Keratinocyte (primary cell): Measurements from ENCODE around the gene GPRC5A. TPM values are rescaled to one million over a fixed set of nuclear protein-coding genes. Genes with fewer than 3 reads are reported as not detected.

Experiments
- DNase-seq: peaks from one replicate; pipeline ENCODE4 v3.0.0-alpha.2; 2011; ENCODE audit warnings: low read depth, missing footprints, low spot score
- FAIRE-seq: peaks from 2 replicates; lab custom pipeline; 2011; peaks lifted over from hg19 to GRCh38; lab: Jason Lieb, UNC
- H2AFZ ChIP-seq: 2 replicates; pipeline ENCODE4 v1.6.0; 2012; ENCODE audit warnings: low read length, control low read depth, inconsistent platforms; ENCODE audit not compliant: control insufficient read depth
- H3K27ac ChIP-seq: 2 replicates; pipeline ENCODE4 v1.5.1; 2011; ENCODE audit warnings: low read length; ENCODE audit not compliant: control insufficient read depth, insufficient read depth
- H3K27me3 ChIP-seq: 3 replicates; pipeline ENCODE4 v1.6.0; 2011; ENCODE audit warnings: low read length; ENCODE audit not compliant: control insufficient read depth, insufficient read depth; ENCODE audit errors: extremely low read depth
- H3K36me3 ChIP-seq, 2 experiments: 2 replicates in 1 of 2; 3 replicates in 1 of 2; pipeline ENCODE4 v1.5.1; 2011; ENCODE audit warnings: low read length in 2 of 2, mild to moderate bottlenecking in 1 of 2; ENCODE audit not compliant: control insufficient read depth in 2 of 2, insufficient read depth in 2 of 2; ENCODE audit errors: extremely low read depth in 1 of 2
- H3K4me1 ChIP-seq: 3 replicates; pipeline ENCODE4 v1.5.1; 2011; ENCODE audit warnings: low read length; ENCODE audit not compliant: control insufficient read depth, insufficient read depth; ENCODE audit errors: extremely low read depth
- H3K4me2 ChIP-seq: 3 replicates; pipeline ENCODE4 v1.6.0; 2011; ENCODE audit warnings: low read depth, low read length; ENCODE audit not compliant: control insufficient read depth, insufficient read depth; ENCODE audit errors: extremely low read depth
- H3K4me3 ChIP-seq, 3 experiments: fragments of 200-600 bp in 1 of 3; sonication (generic) in 1 of 3; 2 replicates in 2 of 3; 3 replicates in 1 of 3; pipeline ENCODE4 v1.5.1; 2011 to 2016; ENCODE audit warnings: low read length in 3 of 3, mild to moderate bottlenecking in 3 of 3, control low read depth in 2 of 3, inconsistent platforms in 1 of 3, low read depth in 1 of 3, mixed read lengths in 1 of 3, mixed run types in 1 of 3, moderate library complexity in 1 of 3; ENCODE audit not compliant: control insufficient read depth in 2 of 3, insufficient read depth in 2 of 3; ENCODE audit errors: extremely low read depth in 1 of 3
- H3K79me2 ChIP-seq: 2 replicates; pipeline ENCODE4 v1.6.0; 2012; ENCODE audit warnings: low read length; ENCODE audit not compliant: control insufficient read depth, insufficient read depth
- H3K9ac ChIP-seq: 3 replicates; pipeline ENCODE4 v1.6.0; 2011; ENCODE audit warnings: low read length; ENCODE audit not compliant: control insufficient read depth, insufficient read depth; ENCODE audit errors: extremely low read depth
- H3K9me1 ChIP-seq: 3 replicates; pipeline ENCODE4 v1.6.0; 2011; ENCODE audit warnings: low read length; ENCODE audit not compliant: control insufficient read depth, insufficient read depth; ENCODE audit errors: extremely low read depth
- H3K9me3 ChIP-seq: 2 replicates; pipeline ENCODE4 v1.5.1; 2012; ENCODE audit warnings: low read depth, low read length; ENCODE audit not compliant: control insufficient read depth
- H4K20me1 ChIP-seq: 3 replicates; pipeline ENCODE4 v1.6.0; 2011; ENCODE audit warnings: low read length; ENCODE audit not compliant: control insufficient read depth, insufficient read depth; ENCODE audit errors: extremely low read depth
- EZH2 ChIP-seq: IDR thresholded peaks from one replicate; pipeline ENCODE4 v1.6.1; 2012; ENCODE audit warnings: inconsistent platforms, mild to moderate bottlenecking, low read length, moderate library complexity
- dilution Hi-C: fragments of 300-500 bp; cut with MboI; formaldehyde crosslinking; loops from one replicate; pipeline ENCODE4 v1.7.0; 2020; ENCODE audit warnings: low sequenced_read_pairs; ENCODE audit not compliant: extremely low pct_ligation_motif_present
- polyA plus RNA-seq, 5 experiments: library from polyadenylated mRNA; depleted of rRNA in 3 of 5; stranded (reverse) in 3 of 5; stranded (forward) in 1 of 5; unstranded in 1 of 5; fragments of >200 nt; gene quantifications; 1 replicate in 1 of 5; 2 replicates in 3 of 5; 3 replicates in 1 of 5; pipeline versions ENCODE4 v1.2.1 to v1.2.3, GENCODE V29; 2011 to 2012; ENCODE audit warnings: missing spikeins in 2 of 5, low read depth in 1 of 5, low replicate concordance in 1 of 5
- TF ChIP-seq, protein P1 (sequence below), 3 experiments: IDR thresholded peaks in 1 of 3; conservative IDR thresholded peaks in 1 of 3; optimal IDR thresholded peaks in 1 of 3; 2 replicates in 2 of 3; 3 replicates in 1 of 3; pipeline versions ENCODE3 to v1.5.1; 2011; ENCODE audit warnings: low read length in 3 of 3, mild to moderate bottlenecking in 3 of 3, moderate library complexity in 2 of 3, control low read depth in 1 of 3, inconsistent platforms in 1 of 3; ENCODE audit not compliant: insufficient read depth in 2 of 3; ENCODE audit errors: extremely low read depth in 1 of 3

The GPRC5A gene
- polyA plus RNA-seq, 1 donor (not counting 4 experiments of a cell fraction or from before 2014, with no cell fraction given): 25.5 TPM

DNA sequence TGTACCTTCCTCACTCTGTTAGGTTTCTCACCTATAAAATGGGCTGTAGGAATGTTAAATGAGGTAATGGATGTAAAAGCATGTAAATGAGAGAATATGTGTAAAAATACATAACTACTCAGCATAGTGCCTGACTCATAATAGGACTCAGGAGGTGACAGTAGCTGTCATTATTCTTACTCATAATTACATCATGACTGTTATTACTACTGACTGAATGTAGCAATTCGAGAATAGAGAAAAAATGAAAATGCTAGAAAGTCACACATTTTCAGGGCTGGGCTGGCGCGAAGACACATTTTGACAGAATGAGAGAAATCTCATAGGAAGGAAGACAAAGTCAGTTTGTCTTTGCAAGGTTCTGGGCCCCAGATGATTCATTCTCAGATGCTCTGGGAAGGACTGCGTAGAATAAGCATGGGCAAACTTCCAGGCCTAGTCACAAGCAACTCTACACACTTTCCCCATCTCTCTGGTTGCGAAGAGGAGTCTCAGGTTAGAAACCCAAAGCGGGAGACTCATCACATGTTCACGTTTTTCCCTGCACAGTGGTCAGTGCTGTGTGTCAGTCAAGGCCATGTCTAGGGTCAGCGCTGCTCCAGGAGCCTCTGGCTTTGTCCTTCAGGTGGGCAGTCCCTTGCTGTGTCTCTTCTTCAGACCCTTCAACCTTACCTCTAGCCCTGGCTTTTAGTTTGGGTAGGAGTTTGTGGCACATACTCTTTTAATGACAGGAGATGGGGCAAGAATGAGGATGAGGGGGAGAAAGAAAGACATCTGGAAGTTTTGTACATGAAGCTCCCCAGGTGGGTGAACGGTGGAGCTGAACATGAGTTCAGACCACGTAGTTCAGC, 8.4 kb downstream of the GPRC5A start:
- peak overlapping the region; percentile 57 for H3K4me2 ChIP-seq
- TF ChIP-seq, protein P1, sequence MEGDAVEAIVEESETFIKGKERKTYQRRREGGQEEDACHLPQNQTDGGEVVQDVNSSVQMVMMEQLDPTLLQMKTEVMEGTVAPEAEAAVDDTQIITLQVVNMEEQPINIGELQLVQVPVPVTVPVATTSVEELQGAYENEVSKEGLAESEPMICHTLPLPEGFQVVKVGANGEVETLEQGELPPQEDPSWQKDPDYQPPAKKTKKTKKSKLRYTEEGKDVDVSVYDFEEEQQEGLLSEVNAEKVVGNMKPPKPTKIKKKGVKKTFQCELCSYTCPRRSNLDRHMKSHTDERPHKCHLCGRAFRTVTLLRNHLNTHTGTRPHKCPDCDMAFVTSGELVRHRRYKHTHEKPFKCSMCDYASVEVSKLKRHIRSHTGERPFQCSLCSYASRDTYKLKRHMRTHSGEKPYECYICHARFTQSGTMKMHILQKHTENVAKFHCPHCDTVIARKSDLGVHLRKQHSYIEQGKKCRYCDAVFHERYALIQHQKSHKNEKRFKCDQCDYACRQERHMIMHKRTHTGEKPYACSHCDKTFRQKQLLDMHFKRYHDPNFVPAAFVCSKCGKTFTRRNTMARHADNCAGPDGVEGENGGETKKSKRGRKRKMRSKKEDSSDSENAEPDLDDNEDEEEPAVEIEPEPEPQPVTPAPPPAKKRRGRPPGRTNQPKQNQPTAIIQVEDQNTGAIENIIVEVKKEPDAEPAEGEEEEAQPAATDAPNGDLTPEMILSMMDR (optimal IDR thresholded peaks at IDR 0.05 in 1 of 3, IDR thresholded peaks at IDR 0.05 in 1 of 3, conservative IDR thresholded peaks at IDR 0.05 in 1 of 3; ENCODE audit: extremely low read depth in 1 of 3, insufficient read depth in 2 of 3, low read length in 3 of 3): no peak
- no peak for TF ChIP-seq EZH2
- no peak overlapping the region for H3K4me3 ChIP-seq
- H3K27ac ChIP-seq: peak overlapping the region; percentile 99
- H3K27me3 ChIP-seq: no peaks in the 10 kb centered on the region
- FAIRE-seq: peak; percentile 80
- dilution Hi-C loops: no loop called here
- no peak overlapping the region for H2AFZ ChIP-seq
- H3K79me2 ChIP-seq: peaks cover 32% of the 10 kb centered on the region
- no peaks in the 10 kb centered on the region for H4K20me1 ChIP-seq
- peaks cover 0 to 9% of the 10 kb centered on the region in 2 experiments for H3K36me3 ChIP-seq
- peak; percentile 63 for DNase-seq
- H3K4me1 ChIP-seq: peaks cover 76% of the 10 kb centered on the region
- no peaks in the 10 kb centered on the region for H3K9me3 ChIP-seq
- H3K9me1 ChIP-seq: peaks cover 5% of the 10 kb centered on the region
- peak overlapping the region; percentile 66 for H3K9ac ChIP-seq

GRCh38 chr12:12900786-12901157, 9.4 kb downstream of the GPRC5A start:
- DNase-seq (no peak), FAIRE-seq (no peak)
- Histone ChIP-seq H3K79me2 (peaks cover 37% of the 10 kb centered on the region), H3K4me2 (peak overlapping the region; percentile 97), H3K27me3 (no peaks in the 10 kb centered on the region), H3K36me3 (peaks cover 0 to 16% of the 10 kb centered on the region in 2 experiments), H3K27ac (peak overlapping the region; percentile 99), H3K4me3 (no peak overlapping the region), H3K9me3 (no peaks in the 10 kb centered on the region), H3K4me1 (peaks cover 73% of the 10 kb centered on the region), H3K9ac (peak overlapping the region; percentile 87), H4K20me1 (no peaks in the 10 kb centered on the region), H3K9me1 (peaks cover 5% of the 10 kb centered on the region), H2AFZ (no peak overlapping the region)
- TF ChIP-seq EZH2: no peak
- TF ChIP-seq, protein P1 (optimal IDR thresholded peaks at IDR 0.05 in 1 of 3, IDR thresholded peaks at IDR 0.05 in 1 of 3, conservative IDR thresholded peaks at IDR 0.05 in 1 of 3; ENCODE audit: extremely low read depth in 1 of 3, insufficient read depth in 2 of 3, low read length in 3 of 3): no peak
- dilution Hi-C loops: no loop called here
